ENCODE measurements around the gene GMPR2. TPM values are rescaled to one million over a fixed set of nuclear protein-coding genes. Genes with fewer than 3 reads are reported as not detected.
"Not testable (repeated sequence)": the region's sequence is repeated elsewhere in the genome, so short reads cannot be mapped to it uniquely, and the experiment has no call there.

Gene GMPR2
- total RNA-seq, 2 donors from 2014 or later, result 40.5 to 54.5 TPM

GRCh38 chr14:24194186-24194872 lies 38.4 kb upstream of the GMPR2 start:
- Mint-ChIP-seq H3K4me3 (peak overlapping the region; percentile 93), H3K36me3 (peaks cover 25% of the 10 kb centered on the region)
- no peak for ATAC-seq

GRCh38 chr14:24194873-24195185 lies 37.9 kb upstream of the GMPR2 start:
- DNase-seq (ENCODE audit: low spot score), result no peak
- Mint-ChIP-seq H3K27ac (peak overlapping the region; percentile 90 to 93), H3K27me3 (no peaks in the 10 kb centered on the region), H3K36me3 (peaks cover 26% of the 10 kb centered on the region), H3K4me1 (ENCODE audit: low read depth in 2 of 2) (peaks cover 50 to 52% of the 10 kb centered on the region in 2 donors), H3K4me3 (peak overlapping the region; percentile 93), H3K9me3 (peaks cover 4% of the 10 kb centered on the region)
- no peak for ATAC-seq

More at GRCh38 chr14:24194186-24194872, 38.4 kb upstream of the GMPR2 start:
- no peaks in the 10 kb centered on the region for H3K27me3 Mint-ChIP-seq
- H3K4me1 Mint-ChIP-seq (ENCODE audit: low read depth in 2 of 2), result peaks cover 48 to 51% of the 10 kb centered on the region in 2 donors
- H3K9me3 Mint-ChIP-seq, result peaks cover 4% of the 10 kb centered on the region
- peak overlapping the region; percentile 90 to 93 for H3K27ac Mint-ChIP-seq
- DNase-seq (ENCODE audit: low spot score), result no peak

- Mint-ChIP-seq H3K4me1 (ENCODE audit: low read depth in 2 of 2) (peaks cover 46 to 52% of the 10 kb centered on the region in 2 donors), H3K27ac (peak within 1 kb of the TSS; percentile 90 to 93), H3K9me3 (peaks cover 4% of the 10 kb centered on the region), H3K36me3 (peaks cover 26% of the 10 kb centered on the region), H3K27me3 (no peaks in the 10 kb centered on the region), H3K4me3 (peak within 1 kb of the TSS; percentile 93)
- DNase-seq (ENCODE audit: low spot score) (peak; percentile 93), ATAC-seq (peak; percentile 95)
Measured at GRCh38 chr14:24195186-24196070, 37.3 kb upstream of the GMPR2 start, which contains the start of gene TM9SF1. TSS of gene TM9SF1 (minus strand) at chr14:24195441. CDS start at chr14:24195019, 422 bp downstream.

GRCh38 chr14:24196071-24197055 lies 36.4 kb upstream of the GMPR2 start:
- Mint-ChIP-seq H3K4me1 (ENCODE audit: low read depth in 2 of 2) (peaks cover 48 to 55% of the 10 kb centered on the region in 2 donors), H3K36me3 (peaks cover 29% of the 10 kb centered on the region), H3K27ac (peak overlapping the region; percentile 90 to 93), H3K27me3 (no peaks in the 10 kb centered on the region), H3K4me3 (peak overlapping the region; percentile 93), H3K9me3 (peaks cover 4% of the 10 kb centered on the region)
- DNase-seq (ENCODE audit: low spot score) (no peak), ATAC-seq (no peak)

- Mint-ChIP-seq H3K4me3 (peak overlapping the region; percentile 93), H3K27ac (peak overlapping the region; percentile 90 to 93), H3K27me3 (no peaks in the 10 kb centered on the region), H3K9me3 (peaks cover 4% of the 10 kb centered on the region), H3K4me1 (ENCODE audit: low read depth in 2 of 2) (peaks cover 49 to 54% of the 10 kb centered on the region in 2 donors), H3K36me3 (peaks cover 36% of the 10 kb centered on the region)
- no peak for ATAC-seq
- no peak for DNase-seq (ENCODE audit: low spot score)
Measured at GRCh38 chr14:24197056-24197450, 35.7 kb upstream of the GMPR2 start.

DNA sequence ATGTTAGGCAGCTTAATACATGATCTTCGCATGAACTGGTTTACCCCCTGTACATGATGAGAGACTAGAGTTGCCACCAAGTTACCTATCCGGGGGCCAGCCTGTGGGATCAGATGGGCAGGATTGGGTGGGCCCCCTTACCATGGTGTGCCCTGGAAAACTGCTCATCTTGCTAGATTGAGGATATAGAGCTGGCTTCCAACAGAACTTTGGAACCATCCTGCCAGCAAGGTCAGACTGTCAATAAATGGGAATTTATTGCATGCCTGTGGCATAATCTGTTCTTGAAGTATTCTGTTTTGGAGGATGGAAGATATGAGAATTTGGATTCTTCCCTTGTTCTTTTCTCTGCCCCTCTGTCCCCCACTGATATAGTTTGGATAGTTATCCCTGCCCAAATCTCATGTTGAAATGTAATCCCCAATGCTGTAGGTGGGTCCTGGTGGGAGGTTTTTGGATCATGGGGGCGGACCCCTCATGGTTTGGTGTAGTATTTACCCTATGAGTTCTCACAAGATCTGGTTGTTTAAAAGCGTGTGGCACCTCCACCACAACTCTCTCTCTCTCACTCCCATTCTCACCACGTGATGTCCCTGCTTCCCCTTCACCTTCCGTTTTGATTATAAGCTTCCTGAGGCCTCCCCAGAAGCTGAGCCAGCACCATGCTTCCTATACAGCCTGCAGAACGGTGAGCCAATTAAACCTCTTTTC lies 33.8 kb upstream of the GMPR2 start:
- Mint-ChIP-seq H3K9me3 (peaks cover 4% of the 10 kb centered on the region), H3K27me3 (no peaks in the 10 kb centered on the region), H3K4me3 (peak overlapping the region; percentile 28), H3K4me1 (ENCODE audit: low read depth in 2 of 2) (peaks cover 43 to 50% of the 10 kb centered on the region in 2 donors), H3K36me3 (peaks cover 41% of the 10 kb centered on the region), H3K27ac (peak overlapping the region; percentile 24 to 46)
- no peak for DNase-seq (ENCODE audit: low spot score)
- ATAC-seq, result no peak

DNA sequence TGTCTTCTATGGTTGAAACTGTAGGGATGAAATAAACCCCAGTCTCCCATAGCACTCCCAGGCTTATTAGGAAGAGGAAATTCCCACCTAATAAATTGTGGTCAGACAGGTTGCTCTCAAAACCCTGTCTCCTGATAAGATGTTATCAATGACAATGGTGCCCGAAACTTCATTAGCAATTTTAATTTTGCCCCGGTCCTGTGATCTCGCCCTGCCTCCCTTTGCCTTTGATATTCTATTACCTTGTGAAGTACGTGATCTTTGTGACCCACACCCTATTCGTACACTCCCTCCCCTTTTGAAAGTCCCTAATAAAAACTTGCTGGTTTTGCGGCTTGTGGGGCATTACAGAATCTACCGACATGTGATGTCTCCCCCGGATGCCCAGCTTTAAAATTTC lies 30.2 kb upstream of the GMPR2 start:
- H3K27me3 Mint-ChIP-seq; H3K4me3 Mint-ChIP-seq; H3K27ac Mint-ChIP-seq; H3K9me3 Mint-ChIP-seq; ATAC-seq; DNase-seq (ENCODE audit: low spot score): not testable (repeated sequence)
- H3K36me3 Mint-ChIP-seq, result peaks cover 55% of the 10 kb centered on the region
- H3K4me1 Mint-ChIP-seq (ENCODE audit: low read depth in 2 of 2), result peaks cover 41 to 46% of the 10 kb centered on the region in 2 donors

- H3K9me3 Mint-ChIP-seq; H3K27ac Mint-ChIP-seq; DNase-seq (ENCODE audit: low spot score); H3K27me3 Mint-ChIP-seq; H3K4me3 Mint-ChIP-seq; ATAC-seq: not testable (repeated sequence)
- peaks cover 45 to 51% of the 10 kb centered on the region in 2 donors for H3K4me1 Mint-ChIP-seq (ENCODE audit: low read depth in 2 of 2)
- H3K36me3 Mint-ChIP-seq, result peaks cover 54% of the 10 kb centered on the region
Measured at GRCh38 chr14:24203249-24203886, 29.4 kb upstream of the GMPR2 start.

GRCh38 chr14:24204163-24205146 lies 28.3 kb upstream of the GMPR2 start:
- H3K27me3 Mint-ChIP-seq, result no peaks in the 10 kb centered on the region
- H3K36me3 Mint-ChIP-seq, result peaks cover 45% of the 10 kb centered on the region
- no peak overlapping the region for H3K27ac Mint-ChIP-seq

DNA sequence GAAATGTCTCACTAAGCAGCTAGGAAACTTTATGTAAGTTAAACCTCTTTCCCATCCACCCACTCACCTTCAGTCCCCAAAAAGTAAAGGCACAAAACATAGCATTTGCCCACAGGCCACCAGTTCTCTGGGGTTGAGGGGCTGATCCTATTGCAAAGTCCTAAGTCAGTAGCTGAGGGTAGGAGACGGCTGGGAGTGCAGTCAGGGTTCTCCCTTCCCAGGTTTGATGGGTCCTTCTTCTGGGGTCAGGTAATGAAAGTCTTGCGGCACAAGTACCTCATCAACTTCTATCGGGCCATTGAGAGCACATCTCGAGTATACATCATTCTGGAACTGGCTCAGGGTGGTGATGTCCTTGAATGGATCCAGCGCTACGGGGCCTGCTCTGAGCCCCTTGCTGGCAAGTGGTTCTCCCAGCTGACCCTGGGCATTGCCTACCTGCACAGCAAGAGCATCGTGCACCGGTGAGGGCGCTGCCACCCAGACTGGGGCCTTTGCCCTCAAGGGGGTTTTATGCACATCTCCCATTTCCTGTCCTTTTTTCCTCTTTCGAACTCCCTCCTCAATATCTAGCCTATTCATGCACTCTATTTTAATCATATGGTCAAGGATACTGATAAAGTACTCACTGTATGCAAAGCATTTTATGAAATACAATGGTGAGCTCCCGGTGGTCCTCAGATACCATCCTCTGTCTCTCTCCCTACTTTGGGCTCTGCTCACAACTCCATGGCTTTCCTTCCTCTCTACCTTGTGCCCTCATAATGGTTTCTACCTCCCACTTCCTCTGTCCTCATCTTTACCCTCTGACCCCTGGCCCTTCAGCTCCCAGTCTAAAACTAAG lies 26.2 kb upstream of the GMPR2 start:
- H3K27me3 Mint-ChIP-seq, result no peaks in the 10 kb centered on the region
- peaks cover 41 to 43% of the 10 kb centered on the region in 2 donors for H3K4me1 Mint-ChIP-seq (ENCODE audit: low read depth in 2 of 2)
- no peak overlapping the region for H3K4me3 Mint-ChIP-seq
- no peaks in the 10 kb centered on the region for H3K9me3 Mint-ChIP-seq
- DNase-seq (ENCODE audit: low spot score) (no peak), ATAC-seq (no peak)
- H3K36me3 Mint-ChIP-seq, result peaks cover 52% of the 10 kb centered on the region
- peak overlapping the region; percentile 23 to 40 for H3K27ac Mint-ChIP-seq

More at GRCh38 chr14:24204163-24205146, 28.3 kb upstream of the GMPR2 start:
- H3K4me3 Mint-ChIP-seq, result no peak overlapping the region
- H3K9me3 Mint-ChIP-seq, result no peaks in the 10 kb centered on the region
- no peak for DNase-seq (ENCODE audit: low spot score)
- H3K4me1 Mint-ChIP-seq (ENCODE audit: low read depth in 2 of 2), result peaks cover 37 to 40% of the 10 kb centered on the region in 2 donors
- no peak for ATAC-seq

- Mint-ChIP-seq H3K27me3 (no peaks in the 10 kb centered on the region), H3K4me3 (no peak overlapping the region), H3K36me3 (peaks cover 49% of the 10 kb centered on the region), H3K4me1 (ENCODE audit: low read depth in 2 of 2) (peaks cover 43 to 45% of the 10 kb centered on the region in 2 donors), H3K9me3 (no peaks in the 10 kb centered on the region), H3K27ac (peak overlapping the region; percentile 23 to 40)
- DNase-seq (ENCODE audit: low spot score) (no peak), ATAC-seq (peak in 1 of 2 donors; percentile 60)
Measured at GRCh38 chr14:24207104-24207551, 25.6 kb upstream of the GMPR2 start.
